ENCODE results near the gene MAF.

Gene MAF

GRCh38 chr16:79589601-79590102 is 10.9 kb downstream of the MAF start:
- DNase-seq (ENCODE audit: low read depth in 3 of 3): no peak

GRCh38 chr16:79587897-79588296 is 12.6 kb downstream of the MAF start:
- DNase-seq (ENCODE audit: low read depth in 3 of 3): no peak

GRCh38 chr16:79587296-79587695 is 13.2 kb downstream of the MAF start:
- no peak for DNase-seq (ENCODE audit: low read depth in 3 of 3)

GRCh38 chr16:79582789-79583188 is 17.7 kb downstream of the MAF start:
- DNase-seq (ENCODE audit: low read depth in 3 of 3): no peak

GRCh38 chr16:79580453-79581191 is 19.9 kb downstream of the MAF start:
- DNase-seq (ENCODE audit: low read depth in 3 of 3): no peak

GRCh38 chr16:79576602-79577001 is 23.9 kb downstream of the MAF start:
- no peak for DNase-seq (ENCODE audit: low read depth in 3 of 3)

- DNase-seq (ENCODE audit: low read depth in 3 of 3): no peak
Observed at GRCh38 chr16:79573884-79574283, 26.7 kb downstream of the MAF start.

GRCh38 chr16:79573071-79573470 is 27.5 kb downstream of the MAF start:
- no peak for DNase-seq (ENCODE audit: low read depth in 3 of 3)

- no peak for DNase-seq (ENCODE audit: low read depth in 3 of 3)
Observed at GRCh38 chr16:79571903-79572535, 28.5 kb downstream of the MAF start.

- no peak for DNase-seq (ENCODE audit: low read depth in 3 of 3)
Observed at GRCh38 chr16:79571065-79571902, 29.3 kb downstream of the MAF start.

GRCh38 chr16:79564671-79565107 is 35.8 kb downstream of the MAF start:
- no peak for DNase-seq (ENCODE audit: low read depth in 3 of 3)

GRCh38 chr16:79563921-79564320 is 36.6 kb downstream of the MAF start:
- DNase-seq (ENCODE audit: low read depth in 3 of 3): no peak

GRCh38 chr16:79562166-79562823 is 38.2 kb downstream of the MAF start:
- DNase-seq (ENCODE audit: low read depth in 3 of 3): no peak

GRCh38 chr16:79561729-79562128 is 38.8 kb downstream of the MAF start:
- DNase-seq (ENCODE audit: low read depth in 3 of 3): no peak

- no peak for DNase-seq (ENCODE audit: low read depth in 3 of 3)
Observed at GRCh38 chr16:79560923-79561322, 39.6 kb downstream of the MAF start.

- no peak for DNase-seq (ENCODE audit: low read depth in 3 of 3)
Observed at GRCh38 chr16:79560318-79560717, 40.2 kb downstream of the MAF start.

- no peak for DNase-seq (ENCODE audit: low read depth in 3 of 3)
Observed at GRCh38 chr16:79559532-79559931, 41.0 kb downstream of the MAF start.

- DNase-seq (ENCODE audit: low read depth in 3 of 3): no peak
Observed at GRCh38 chr16:79557421-79557820, 43.1 kb downstream of the MAF start.

GRCh38 chr16:79554912-79555311 is 45.6 kb downstream of the MAF start:
- DNase-seq (ENCODE audit: low read depth in 3 of 3): no peak

- no peak for DNase-seq (ENCODE audit: low read depth in 3 of 3)
Observed at GRCh38 chr16:79550373-79550772, 50.2 kb downstream of the MAF start.

GRCh38 chr16:79547085-79547484 is 53.5 kb downstream of the MAF start:
- no peak for DNase-seq (ENCODE audit: low read depth in 3 of 3)
